GM11168 (cell line): ENCODE results near the gene FAM32A.

Experiments used
- in situ Hi-C: fragments of 300-500 bp; cut with MboI; formaldehyde crosslinking; loops from one replicate; pipeline ENCODE4 v1.12.0; 2022; ENCODE audit warnings: low sequenced_read_pairs; ENCODE audit not compliant: unreplicated experiment

Gene FAM32A

DNA sequence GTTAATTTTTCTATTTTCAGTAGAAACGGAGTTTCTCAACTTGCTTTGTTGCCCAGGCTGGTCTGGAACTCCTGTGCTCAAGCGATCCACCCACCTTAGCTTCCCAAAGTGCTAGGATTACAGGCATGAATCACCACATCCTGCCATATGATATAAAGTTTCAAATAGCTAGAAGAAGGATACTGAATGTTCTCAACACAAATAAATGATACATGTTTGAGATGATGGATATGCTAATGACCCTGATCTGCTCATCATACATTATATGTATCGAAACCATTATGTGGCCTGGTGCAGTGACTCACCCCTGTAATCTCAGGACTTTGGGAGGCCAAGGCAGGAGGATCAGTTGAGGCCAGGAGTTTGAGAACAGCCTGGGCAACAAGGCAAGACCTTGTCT, 23.4 kb upstream of the FAM32A start:
- in situ Hi-C loops: no loop called here

DNA sequence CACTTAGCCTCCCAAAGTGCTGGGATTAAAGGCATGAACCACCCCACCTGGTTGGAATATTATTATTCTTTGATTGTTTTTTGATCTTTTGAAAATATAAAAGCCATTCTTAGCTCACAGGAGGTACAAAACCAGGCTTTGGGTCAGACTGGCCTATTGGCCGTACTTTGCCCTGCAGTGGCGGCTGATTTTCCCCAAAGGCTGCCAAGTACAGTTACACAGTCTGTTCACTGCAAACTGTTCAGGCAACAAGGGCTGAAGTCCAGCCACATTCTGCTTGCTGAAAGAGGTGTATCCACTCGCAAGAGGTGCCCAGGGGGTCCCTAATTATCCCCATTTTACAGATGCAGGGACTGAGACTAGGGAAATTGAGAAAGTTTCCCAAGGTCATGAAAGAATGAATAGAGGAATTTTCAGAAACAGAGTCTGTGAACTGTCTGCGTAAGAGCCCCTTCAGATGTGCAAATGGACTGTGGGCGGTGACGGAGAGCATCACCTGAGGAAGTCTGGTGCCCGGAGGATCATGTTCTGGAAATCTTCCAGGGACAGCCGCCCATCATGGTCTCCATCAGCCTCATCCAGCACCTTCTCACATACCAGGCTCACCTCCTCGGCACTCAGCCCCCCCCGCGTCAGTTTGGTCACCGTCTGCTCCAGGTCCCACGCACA, 20.9 kb upstream of the FAM32A start:
- in situ Hi-C loops: no loop called here

DNA sequence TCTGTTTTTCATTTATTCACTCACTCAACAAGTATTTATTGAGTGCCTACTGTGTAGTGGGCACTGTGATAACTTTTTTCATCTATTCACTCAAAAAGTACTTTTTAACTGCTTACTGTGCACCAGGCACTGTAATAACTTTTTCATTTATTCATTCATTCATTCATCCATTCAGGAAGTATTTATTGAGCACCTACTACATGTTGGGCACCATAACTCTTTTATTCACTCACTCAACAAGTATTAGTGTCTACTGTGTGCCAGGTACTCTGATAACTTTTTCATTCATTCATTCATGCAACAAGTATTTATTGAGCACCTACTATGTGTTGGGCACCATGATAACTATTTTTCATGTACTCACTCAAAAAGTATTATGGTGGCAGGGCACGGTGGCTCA, 18.8 kb upstream of the FAM32A start:
- in situ Hi-C loops: no loop called here

DNA sequence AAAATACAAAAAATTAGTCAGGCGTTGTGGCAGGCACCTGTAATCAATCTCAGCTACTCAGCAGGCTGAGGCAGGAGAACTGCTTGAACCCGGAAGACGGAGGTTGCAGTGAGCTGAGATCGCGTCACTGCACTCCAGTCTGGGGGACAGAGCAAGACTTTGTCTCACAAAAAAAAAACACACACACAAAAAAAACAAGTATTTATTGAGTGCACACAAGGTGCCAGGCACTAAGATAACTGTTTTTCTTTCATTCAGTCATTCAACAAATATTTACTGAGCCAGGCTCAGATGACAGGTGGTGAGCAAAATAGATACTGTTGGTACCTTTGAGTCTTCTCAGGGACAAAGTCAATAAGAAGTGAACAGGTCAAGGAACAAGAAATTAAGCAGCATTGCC, 18.2 kb upstream of the FAM32A start:
- in situ Hi-C loops: no loop called here

DNA sequence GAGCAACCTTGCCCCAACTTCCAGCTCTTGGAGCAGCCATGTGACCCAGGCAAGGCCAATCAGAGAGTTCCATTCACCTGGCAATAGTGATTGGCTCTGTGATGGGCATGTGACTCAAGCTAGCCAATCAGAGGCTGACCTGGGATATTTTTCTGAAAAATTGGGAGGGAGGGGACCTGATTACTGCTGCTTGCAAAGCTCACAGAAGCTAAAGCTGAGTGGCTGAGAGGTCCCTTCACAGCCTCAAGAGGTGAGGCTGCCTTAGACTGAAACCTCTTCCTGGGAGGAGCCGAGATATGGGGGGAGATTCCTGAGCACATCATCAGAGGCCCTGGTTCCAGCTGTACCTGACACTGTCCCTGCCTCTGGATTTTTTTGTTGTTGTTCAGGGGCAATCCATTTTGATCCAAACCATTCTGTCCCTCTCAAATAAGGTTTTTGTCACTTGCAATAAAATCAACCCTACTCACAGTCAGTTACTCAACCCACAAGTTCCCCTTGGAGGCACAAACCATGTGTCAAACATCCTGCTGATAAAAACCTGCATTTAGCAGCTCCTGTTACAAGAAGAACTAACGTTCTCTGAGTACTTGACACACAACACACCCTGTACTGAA, 16.6 kb upstream of the FAM32A start:
- in situ Hi-C loops: no loop called here

GRCh38 chr19:16170134-16170533, 15.1 kb upstream of the FAM32A start:
- in situ Hi-C loops: no loop called here

GRCh38 chr19:16175954-16176353, 9.3 kb upstream of the FAM32A start:
- in situ Hi-C loops: loop anchor here (25.0 kb wide), 1 partner anchor 539 kb away; the partner anchor contains the start of gene CYP4F3

DNA sequence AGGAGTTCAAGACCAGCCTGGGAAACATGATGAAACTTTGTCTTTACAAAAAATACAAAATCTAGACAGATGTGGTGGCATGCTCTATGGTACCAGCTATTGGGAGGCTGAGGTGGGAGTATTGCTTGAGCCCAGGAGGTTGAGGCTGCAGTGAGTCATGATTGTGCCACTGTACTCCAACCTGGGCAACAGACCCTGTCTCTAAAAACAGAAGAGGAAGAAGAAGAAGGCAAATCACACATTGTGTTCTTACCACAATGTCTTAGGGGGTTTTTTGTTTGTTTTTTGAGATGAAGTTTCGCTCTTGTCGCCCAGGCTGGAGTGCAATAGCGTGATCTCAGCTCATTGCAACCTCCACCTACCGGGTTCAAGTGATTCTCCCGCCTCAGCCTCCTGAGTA, 6.3 kb upstream of the FAM32A start:
- in situ Hi-C loops: loop anchor here (25.0 kb wide), 1 partner anchor 542 kb away; the partner anchor contains the start of gene CYP4F3

DNA sequence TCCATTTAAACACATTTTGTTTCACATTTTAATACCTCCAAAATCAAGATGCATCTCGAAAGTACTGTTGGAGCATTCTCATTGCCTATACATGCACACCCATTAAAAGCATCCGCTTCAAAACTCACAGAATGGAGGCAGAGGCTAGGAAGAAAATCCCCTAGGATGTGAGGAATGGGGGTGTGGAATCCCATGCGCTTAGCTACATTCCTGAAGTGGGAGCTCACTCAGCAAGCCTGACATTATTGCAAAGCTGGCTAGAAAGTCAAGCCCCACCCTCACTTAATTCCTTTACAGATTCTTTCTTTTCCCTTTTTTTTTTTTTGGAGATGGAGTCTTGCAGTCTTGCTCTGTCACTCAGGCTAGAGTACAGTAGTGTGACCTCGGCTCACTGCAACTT, 4.6 kb upstream of the FAM32A start:
- in situ Hi-C loops: loop anchor here (5.0 to 25.0 kb wide), 2 partner anchors 48 to 543 kb away; partner anchors contain the start of gene CYP4F3

GRCh38 chr19:16184665-16185122, 516 bp upstream of the FAM32A start:
- in situ Hi-C loops: loop anchor here (5.0 to 25.0 kb wide), 3 partner anchors 52 to 547 kb away; partner anchors contain the start of gene CYP4F3

- in situ Hi-C loops: loop anchor here (5.0 to 25.0 kb wide), 2 partner anchors 138 to 548 kb away; partner anchors contain the start of gene CYP4F3
These were observed 536 bp downstream of the FAM32A start for GRCh38 chr19:16185768-16186123.

DNA sequence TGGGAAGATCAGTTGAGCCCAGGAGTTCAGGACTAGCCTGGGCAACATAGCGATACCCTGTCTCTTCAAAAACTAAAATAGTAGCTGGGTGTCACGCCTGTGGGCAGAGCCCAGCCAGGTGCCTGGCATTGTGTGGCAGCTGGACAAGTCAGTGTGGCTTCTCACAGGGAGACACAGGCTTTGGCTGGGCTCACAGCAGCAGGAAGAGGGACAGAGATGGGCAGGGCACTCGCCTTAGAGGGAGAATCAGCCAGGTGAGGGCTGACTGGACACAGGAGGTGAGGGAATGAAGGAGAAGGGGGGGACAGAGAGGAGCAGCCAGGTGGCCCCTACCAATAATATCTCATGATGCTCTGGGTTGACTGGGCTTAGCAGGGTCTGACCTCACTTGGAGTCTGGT, 3.3 kb downstream of the FAM32A start:
- in situ Hi-C loops: loop anchor here (5.0 to 25.0 kb wide), 2 partner anchors 141 to 551 kb away; partner anchors contain the start of gene CYP4F3

DNA sequence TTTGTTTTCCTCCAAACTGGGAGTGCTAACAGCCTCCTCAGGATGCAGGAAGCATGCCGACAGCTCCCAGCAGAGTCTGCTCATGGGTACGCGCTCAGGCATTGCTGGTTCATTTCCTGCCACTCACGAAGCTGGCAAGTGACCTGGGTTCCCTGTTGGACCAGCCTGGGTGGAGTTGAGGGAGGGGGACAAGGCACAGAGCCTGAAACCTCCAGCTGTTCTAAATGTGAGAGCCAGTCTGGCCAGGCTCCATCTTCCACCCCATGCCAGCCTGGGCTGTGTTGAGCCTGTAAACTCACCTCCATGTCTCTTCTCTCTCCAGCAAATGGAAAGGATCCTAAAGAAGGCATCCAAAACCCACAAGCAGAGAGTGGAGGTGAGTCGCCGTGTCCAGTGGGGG, 5.0 kb downstream of the FAM32A start:
- in situ Hi-C loops: loop anchor here (25.0 kb wide), 1 partner anchor 553 kb away; the partner anchor contains the start of gene CYP4F3

- in situ Hi-C loops: loop anchor here (25.0 kb wide), 1 partner anchor 553 kb away; the partner anchor contains the start of gene CYP4F3
These were observed 5.5 kb downstream of the FAM32A start for GRCh38 chr19:16190736-16191135.

DNA sequence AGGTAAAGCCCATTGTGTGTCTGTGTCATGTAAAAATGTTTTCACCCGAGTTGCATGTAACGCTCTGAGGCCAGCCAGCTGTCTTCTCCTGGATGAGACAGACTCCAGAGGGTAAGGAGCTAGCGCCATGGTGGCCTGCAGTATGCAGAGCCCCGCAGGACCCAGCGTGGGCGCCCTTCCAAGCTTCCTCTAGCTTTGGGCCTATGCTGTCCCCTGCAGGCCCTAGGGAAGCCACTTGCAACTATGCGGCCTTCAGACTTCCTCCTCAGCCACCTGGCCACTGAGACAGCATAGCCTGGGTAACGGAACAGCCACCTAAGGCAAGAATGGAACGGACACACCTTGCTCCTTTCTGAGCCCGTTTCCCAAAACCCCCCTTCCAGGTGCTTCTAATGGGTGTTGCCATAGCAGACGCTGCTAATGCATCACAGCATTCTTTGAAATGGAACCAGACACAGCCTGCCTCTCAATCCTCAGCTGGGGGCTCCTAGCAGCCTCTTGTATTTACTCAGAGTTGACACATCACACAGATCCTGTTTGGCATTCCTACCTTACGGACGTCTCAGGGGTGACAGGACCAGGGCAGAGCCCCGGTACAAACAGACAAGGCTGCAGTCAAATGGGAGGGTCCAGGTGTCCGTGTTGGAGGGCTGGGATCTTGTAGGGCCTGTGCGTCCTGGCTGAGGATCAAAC, 6.2 kb downstream of the FAM32A start:
- in situ Hi-C loops: loop anchor here (25.0 kb wide), 1 partner anchor 554 kb away; the partner anchor contains the start of gene CYP4F3

- in situ Hi-C loops: loop anchor here (25.0 kb wide), 1 partner anchor 556 kb away; the partner anchor contains the start of gene CYP4F3
These were observed 8.3 kb downstream of the FAM32A start for GRCh38 chr19:16193466-16193865.

- in situ Hi-C loops: loop anchor here (25.0 kb wide), 1 partner anchor 560 kb away; the partner anchor contains the start of gene CYP4F3
These were observed 12.0 kb downstream of the FAM32A start for GRCh38 chr19:16197188-16197621.

GRCh38 chr19:16197622-16198369, 12.6 kb downstream of the FAM32A start, which contains the start of gene AP1M1:
Gene AP1M1, plus strand, starts transcription at chr19:16197911. Its CDS starts 116 bp downstream, at chr19:16198027.
- in situ Hi-C loops: loop anchor here (25.0 kb wide), 1 partner anchor 560 kb away; the partner anchor contains the start of gene CYP4F3

- in situ Hi-C loops: loop anchor here (25.0 kb wide), 1 partner anchor 561 kb away; the partner anchor contains the start of gene CYP4F3
These were observed 13.1 kb downstream of the FAM32A start for GRCh38 chr19:16198370-16198651.
